MCF 10A (cell line): ENCODE measurements around the gene DZANK1. TPM values are rescaled to one million over a fixed set of nuclear protein-coding genes. Genes with fewer than 3 reads are reported as not detected.
A peak's percentile ranks its signal among the peaks of the same experiment; 100 is the strongest.

Experiments used
- BruUV-seq: library from RNA; stranded (reverse); fragments of 400-500 nt; replicated peaks from 2 replicates; lab custom pipeline; 2021; lab: Mats Ljungman, UMichigan
- CTCF ChIA-PET: fragments of 300-600 bp; sonication (Branson Sonifier 250); formaldehyde crosslinking; extraction: SDS; loops from one replicate; lab custom pipeline; 2021; ENCODE audit warnings: antibody characterized with exemption, inconsistent platforms; lab: Yijun Ruan, JAX
- POLR2A ChIA-PET: fragments of 300-600, 350-650 bp; sonication (Branson Sonifier 250); formaldehyde crosslinking; extraction: SDS; loops from one replicate; lab custom pipeline; 2020; ENCODE audit warnings: antibody characterized with exemption, inconsistent platforms; lab: Yijun Ruan, JAX
- DNase-seq: peaks from one replicate; pipeline ENCODE4 v3.0.0-alpha.2; 2018; ENCODE audit not compliant: unreplicated experiment
- H3K27ac Mint-ChIP-seq: one replicate; pipeline ENCODE4 v1.8.0; 2022; ENCODE audit warnings: mild to moderate bottlenecking, low read depth, mixed read lengths; ENCODE audit not compliant: unreplicated experiment
- H3K27me3 Mint-ChIP-seq: one replicate; pipeline ENCODE4 v1.8.0; 2022; ENCODE audit warnings: mixed read lengths; ENCODE audit not compliant: insufficient read depth, unreplicated experiment
- H3K36me3 Mint-ChIP-seq: one replicate; pipeline ENCODE4 v1.8.0; 2022; ENCODE audit warnings: mild to moderate bottlenecking, moderate library complexity, mixed read lengths; ENCODE audit not compliant: insufficient read depth, unreplicated experiment
- H3K4me1 Mint-ChIP-seq: one replicate; pipeline ENCODE4 v1.8.0; 2022; ENCODE audit warnings: mixed read lengths; ENCODE audit not compliant: insufficient read depth, unreplicated experiment
- H3K4me3 Mint-ChIP-seq: one replicate; pipeline ENCODE4 v1.8.0; 2022; ENCODE audit warnings: mild to moderate bottlenecking, moderate library complexity, mixed read lengths; ENCODE audit not compliant: unreplicated experiment
- H3K9me3 Mint-ChIP-seq: one replicate; pipeline ENCODE4 v1.8.0; 2022; ENCODE audit warnings: mixed read lengths; ENCODE audit not compliant: unreplicated experiment
- CTCF ChIP-seq: fragments of 200-600 bp; IDR thresholded peaks from one replicate; pipeline ENCODE4 v1.8.0; 2022; ENCODE audit warnings: antibody characterized with exemption, mild to moderate bottlenecking; ENCODE audit not compliant: unreplicated experiment
- intact Hi-C: fragments of 100-400 bp; cut with micrococcal nuclease; formaldehyde crosslinking; loops from 2 replicates; pipeline ENCODE4 v1.14.1; 2022
- total RNA-seq: library from RNA; stranded (reverse); gene quantifications from 2 replicates; pipeline ENCODE4 v1.2.3, GENCODE V29; 2022

DZANK1 gene
- total RNA-seq, 1 experiment from 2014 or later, result 2.5 TPM

DNA sequence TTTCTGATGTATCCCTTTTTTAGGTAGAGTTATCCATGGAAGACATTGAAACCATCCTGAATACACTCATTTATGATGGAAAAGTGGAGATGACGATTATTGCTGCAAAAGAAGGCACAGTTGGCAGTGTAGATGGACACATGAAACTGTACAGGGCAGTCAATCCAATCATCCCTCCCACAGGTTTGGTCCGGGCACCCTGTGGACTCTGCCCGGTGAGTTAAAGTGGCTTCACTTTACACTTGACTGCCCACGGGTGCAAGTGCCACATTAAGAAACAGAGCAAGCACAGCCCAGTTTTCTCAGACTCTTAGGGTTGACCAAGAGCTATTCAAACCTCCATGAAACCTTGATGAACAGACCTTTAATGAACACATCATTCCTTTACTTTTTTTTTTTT is 14.8 kb upstream of the DZANK1 start:
- Mint-ChIP-seq H3K4me3 (no peak overlapping the region), H3K27me3 (no peaks in the 10 kb centered on the region), H3K4me1 (no peaks in the 10 kb centered on the region), H3K27ac (no peak overlapping the region), H3K36me3 (peaks cover 85% of the 10 kb centered on the region), H3K9me3 (no peaks in the 10 kb centered on the region)
- CTCF ChIA-PET, result interaction anchor here (0.8 kb wide), 1 partner anchor 12 kb away, joined by 5 read pairs; no protein-coding TSS in a partner anchor
- intact Hi-C loops, result no loop called here
- no peak for TF ChIP-seq CTCF
- DNase-seq, result no peak
- POLR2A ChIA-PET, result interaction anchor here (1.2 to 2.2 kb wide), 2 partner anchors 14 to 25 kb away, joined by 3 to 11 read pairs; partner anchors contain the start of genes DZANK1 and POLR3F
- BruUV-seq, result no TSS peak

- BruUV-seq, result no TSS peak
- H3K4me1 Mint-ChIP-seq, result no peaks in the 10 kb centered on the region
- no peak for TF ChIP-seq CTCF
- H3K36me3 Mint-ChIP-seq, result peaks cover 87% of the 10 kb centered on the region
- H3K4me3 Mint-ChIP-seq, result no peak overlapping the region
- CTCF ChIA-PET, result interaction anchor here (0.7 to 1.2 kb wide), 3 partner anchors 65 to 737 kb away, joined by 3 to 5 read pairs (median 3); no protein-coding TSS in a partner anchor
- intact Hi-C loops, result no loop called here
- H3K27ac Mint-ChIP-seq, result no peak overlapping the region
- H3K9me3 Mint-ChIP-seq, result no peaks in the 10 kb centered on the region
- no peak for DNase-seq
- POLR2A ChIA-PET, result interaction anchor here (0.9 to 5.6 kb wide), 3 partner anchors 9 to 29 kb away, joined by 3 to 38 read pairs (median 6); partner anchors contain the start of genes DZANK1, POLR3F and SEC23B
- H3K27me3 Mint-ChIP-seq, result no peaks in the 10 kb centered on the region
Measured at GRCh38 chr20:18477821-18478220, 11.0 kb upstream of the DZANK1 start.

DNA sequence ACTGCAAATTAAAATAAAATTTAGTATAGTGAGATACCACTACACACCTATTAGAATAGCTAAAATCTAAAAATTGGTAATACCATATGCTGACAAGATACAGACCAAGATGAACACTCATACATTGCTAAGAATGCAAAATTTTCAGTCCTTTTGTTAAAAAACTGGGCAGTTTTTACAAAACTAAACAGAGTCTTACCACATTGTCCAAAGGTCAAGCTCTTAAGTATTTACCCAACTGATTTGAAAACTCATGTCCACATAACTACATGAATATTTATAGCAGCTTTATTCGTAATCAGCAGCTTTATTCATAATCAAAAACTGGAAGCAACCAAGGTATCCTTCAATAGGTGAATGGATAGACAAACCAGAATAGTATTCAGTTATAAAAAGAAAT is 10.4 kb upstream of the DZANK1 start:
- ChIA-PET POLR2A (interaction anchor here (1.9 to 5.6 kb wide), 2 partner anchors 11 to 30 kb away, joined by 6 to 38 read pairs; partner anchors contain the start of genes DZANK1, POLR3F and SEC23B), CTCF (interaction anchor here (0.8 to 1.2 kb wide), 2 partner anchors 65 to 139 kb away, joined by 3 read pairs; no protein-coding TSS in a partner anchor)
- DNase-seq, result no peak
- peaks cover 85% of the 10 kb centered on the region for H3K36me3 Mint-ChIP-seq
- no TSS peak for BruUV-seq
- no peaks in the 10 kb centered on the region for H3K27me3 Mint-ChIP-seq
- H3K9me3 Mint-ChIP-seq, result no peaks in the 10 kb centered on the region
- no peak for TF ChIP-seq CTCF
- H3K27ac Mint-ChIP-seq, result no peak overlapping the region
- intact Hi-C loops, result no loop called here
- no peak overlapping the region for H3K4me3 Mint-ChIP-seq
- no peaks in the 10 kb centered on the region for H3K4me1 Mint-ChIP-seq

- DNase-seq, result no peak
- peak overlapping the region; percentile 99 for H3K27ac Mint-ChIP-seq
- peak overlapping the region; percentile 98 for H3K4me3 Mint-ChIP-seq
- peaks cover 6% of the 10 kb centered on the region for H3K36me3 Mint-ChIP-seq
- no peaks in the 10 kb centered on the region for H3K4me1 Mint-ChIP-seq
- no peak for TF ChIP-seq CTCF
- intact Hi-C loops, result loop anchor here (2.0 to 5.0 kb wide), 2 partner anchors 40 to 121 kb away; partner anchors contain the start of genes DTD1 and SEC23B
- BruUV-seq, result TSS peak; percentile 58
- POLR2A ChIA-PET, result interaction anchor here (0.6 to 6.4 kb wide), 27 partner anchors 8 to 1586 kb away, joined by 3 to 108 read pairs (median 7); partner anchors contain the start of genes CFAP61, CRNKL1, RBBP9 and SEC23B
- CTCF ChIA-PET, result interaction anchor here (0.6 to 2.2 kb wide), 9 partner anchors 11 to 1446 kb away, joined by 3 to 8 read pairs (median 3); partner anchors contain the start of gene RBBP9
- no peaks in the 10 kb centered on the region for H3K27me3 Mint-ChIP-seq
- no peaks in the 10 kb centered on the region for H3K9me3 Mint-ChIP-seq
Measured at GRCh38 chr20:18466574-18466893, 296 bp downstream of the DZANK1 start.
